HUES48 (cell line): Measurements from ENCODE around the gene PLEKHF1.
A peak's percentile ranks its signal among the peaks of the same experiment; 100 is the strongest.

ENCODE experiments used
- H3K27ac ChIP-seq: one replicate; pipeline ENCODE4 v1.7.0; 2013; ENCODE audit warnings: low read depth, low read length, inconsistent platforms
- H3K27me3 ChIP-seq: 2 replicates; pipeline ENCODE4 v1.6.1; 2013; ENCODE audit warnings: mild to moderate bottlenecking, low read length; ENCODE audit not compliant: control insufficient read depth, insufficient read depth
- H3K36me3 ChIP-seq: 2 replicates; pipeline ENCODE4 v1.6.1; 2013; ENCODE audit warnings: low read length; ENCODE audit not compliant: control insufficient read depth, insufficient read depth
- H3K4me1 ChIP-seq: 2 replicates; pipeline ENCODE4 v1.6.1; 2013; ENCODE audit warnings: mild to moderate bottlenecking, low read length; ENCODE audit not compliant: control insufficient read depth, insufficient read depth
- H3K4me3 ChIP-seq: 2 replicates; pipeline ENCODE4 v1.5.1; 2013; ENCODE audit warnings: mild to moderate bottlenecking, low read depth, low read length
- H3K9ac ChIP-seq: 2 replicates; pipeline ENCODE4 v1.6.1; 2013; ENCODE audit warnings: mild to moderate bottlenecking, low read depth, low read length, moderate library complexity
- H3K9me3 ChIP-seq: 2 replicates; pipeline ENCODE4 v1.6.1; 2013; ENCODE audit warnings: low read length; ENCODE audit not compliant: control insufficient read depth, insufficient read depth

The PLEKHF1 gene

DNA sequence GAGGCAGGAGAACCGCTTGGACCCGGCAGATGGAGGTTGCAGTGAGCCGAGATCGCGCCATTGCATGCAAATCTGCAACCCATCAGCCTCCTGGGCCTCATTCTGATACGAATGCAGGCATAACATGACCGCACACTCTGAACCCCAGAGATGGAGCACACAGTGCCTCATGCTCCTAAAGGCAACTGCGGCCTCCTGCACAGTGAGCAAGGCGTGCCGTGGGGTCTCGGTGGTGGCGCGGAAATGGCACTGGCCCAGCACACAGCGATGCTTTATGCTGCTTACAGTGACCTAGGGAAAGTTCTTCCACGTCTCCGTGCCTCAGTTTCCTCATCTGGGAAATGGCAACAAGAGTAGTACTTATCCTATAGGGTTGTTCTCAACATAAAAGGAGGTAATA, 51.8 kb downstream of the PLEKHF1 start:
- H3K36me3 ChIP-seq = no peaks in the 10 kb centered on the region
- no peak overlapping the region for H3K9ac ChIP-seq
- H3K27ac ChIP-seq = no peak overlapping the region
- peaks cover 9% of the 10 kb centered on the region for H3K4me1 ChIP-seq
- H3K9me3 ChIP-seq = no peaks in the 10 kb centered on the region
- H3K4me3 ChIP-seq = no peak overlapping the region
- no peaks in the 10 kb centered on the region for H3K27me3 ChIP-seq

DNA sequence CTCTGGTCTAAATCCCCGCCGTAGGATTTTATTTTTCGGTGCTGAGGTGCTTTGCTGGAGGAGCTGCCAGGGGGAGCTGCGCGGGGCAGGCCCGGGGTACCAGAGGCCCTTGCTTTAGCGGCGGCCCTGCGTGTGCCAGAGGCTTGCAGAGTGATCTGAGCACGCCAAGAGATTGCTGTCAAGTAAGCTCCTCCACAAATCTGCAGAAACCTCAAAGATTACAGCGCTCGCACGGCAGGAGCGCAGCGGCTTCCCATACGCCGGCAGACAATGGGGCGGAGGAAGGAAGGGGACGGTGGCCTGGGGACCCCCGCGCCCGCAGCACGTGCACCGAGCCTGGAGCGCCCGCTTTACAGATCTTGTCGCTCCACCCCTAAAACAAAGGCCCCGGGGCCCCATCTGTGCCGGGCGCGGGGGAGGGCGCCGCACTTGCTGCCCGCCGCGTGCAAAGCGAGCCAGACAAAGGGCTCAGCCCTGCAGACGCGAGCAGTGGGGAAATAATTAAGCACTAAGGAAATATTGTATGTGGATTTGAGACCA, 58.9 kb downstream of the PLEKHF1 start:
- Histone ChIP-seq H3K36me3 (no peaks in the 10 kb centered on the region), H3K27me3 (peaks cover 7% of the 10 kb centered on the region), H3K4me3 (peak overlapping the region; percentile 45), H3K9ac (peak overlapping the region; percentile 70), H3K9me3 (no peaks in the 10 kb centered on the region), H3K4me1 (peaks cover 13% of the 10 kb centered on the region), H3K27ac (no peak overlapping the region)

DNA sequence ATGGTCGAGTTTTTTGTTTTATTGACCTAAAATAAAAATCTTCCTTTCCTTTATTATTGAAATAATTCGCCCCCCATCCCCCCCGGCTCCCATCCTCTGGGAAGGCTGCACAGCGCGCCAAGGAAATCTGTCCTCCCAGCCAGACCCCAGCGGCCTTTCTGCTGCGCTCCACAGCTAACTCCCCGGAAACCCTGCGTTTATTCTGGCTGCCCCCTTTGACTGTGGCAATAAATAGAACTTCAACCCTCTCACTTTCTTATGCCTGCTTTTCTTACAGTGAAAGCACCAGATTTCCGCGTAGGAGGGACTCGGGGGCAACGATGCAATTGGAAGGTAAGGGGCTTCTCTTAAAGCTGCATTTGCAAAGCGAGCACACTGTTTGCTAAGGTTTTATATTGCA, 59.5 kb downstream of the PLEKHF1 start:
- Histone ChIP-seq H3K9me3 (no peaks in the 10 kb centered on the region), H3K4me1 (peaks cover 13% of the 10 kb centered on the region), H3K9ac (peak overlapping the region; percentile 70), H3K27me3 (peaks cover 7% of the 10 kb centered on the region), H3K4me3 (peak overlapping the region; percentile 45), H3K36me3 (no peaks in the 10 kb centered on the region), H3K27ac (no peak overlapping the region)
